Endodermal cell (in vitro differentiated cells): ENCODE measurements around the gene MT1G. TPM values are rescaled to one million over a fixed set of nuclear protein-coding genes. Genes with fewer than 3 reads are reported as not detected.

Source experiments
- DNase-seq: peaks from one replicate; pipeline ENCODE4 v3.0.0-alpha.2; 2017
- H3K27ac ChIP-seq: 2 replicates; pipeline ENCODE4 v1.5.1; 2013; ENCODE audit warnings: mild to moderate bottlenecking, low read depth, low read length, moderate library complexity
- H3K27me3 ChIP-seq: 2 replicates; pipeline ENCODE4 v1.6.1; 2013; ENCODE audit warnings: mild to moderate bottlenecking, low read length, moderate library complexity; ENCODE audit not compliant: insufficient read depth, control insufficient read depth, poor library complexity, severe bottlenecking
- H3K36me3 ChIP-seq: 2 replicates; pipeline ENCODE4 v1.7.0; 2013; ENCODE audit warnings: mild to moderate bottlenecking, low read length, moderate library complexity; ENCODE audit not compliant: control insufficient read depth, insufficient read depth
- H3K4me1 ChIP-seq: one replicate; pipeline ENCODE4 v1.7.0; 2013; ENCODE audit warnings: low read length; ENCODE audit not compliant: control insufficient read depth, insufficient read depth
- H3K4me3 ChIP-seq: 2 replicates; pipeline ENCODE4 v1.5.1; 2013; ENCODE audit warnings: mild to moderate bottlenecking, low read length, moderate library complexity
- H3K9ac ChIP-seq: 2 replicates; pipeline ENCODE4 v1.6.1; 2013; ENCODE audit warnings: mild to moderate bottlenecking, low read length, moderate library complexity; ENCODE audit not compliant: poor library complexity, severe bottlenecking; ENCODE audit errors: extremely low read depth
- H3K9me3 ChIP-seq: 2 replicates; pipeline ENCODE4 v1.6.1; 2013; ENCODE audit warnings: mild to moderate bottlenecking, low read length, moderate library complexity; ENCODE audit not compliant: control insufficient read depth
- H3K27ac Mint-ChIP-seq: 2 replicates; pipeline ENCODE4 v1.8.0; 2020; ENCODE audit warnings: mixed read lengths
- H3K27me3 Mint-ChIP-seq: 2 replicates; pipeline ENCODE4 v1.8.0; 2021; ENCODE audit warnings: mild to moderate bottlenecking, mixed read lengths; ENCODE audit not compliant: insufficient read depth
- H3K36me3 Mint-ChIP-seq: 2 replicates; pipeline ENCODE4 v1.8.0; 2020; ENCODE audit warnings: low read depth, mixed read lengths
- H3K4me1 Mint-ChIP-seq: 2 replicates; pipeline ENCODE4 v1.8.0; 2020; ENCODE audit warnings: mixed read lengths
- H3K4me3 Mint-ChIP-seq: 2 replicates; pipeline ENCODE4 v1.8.0; 2020; ENCODE audit warnings: mild to moderate bottlenecking, moderate library complexity, mixed read lengths
- H3K9me3 Mint-ChIP-seq: 2 replicates; pipeline ENCODE4 v1.8.0; 2020; ENCODE audit warnings: mild to moderate bottlenecking, mixed read lengths
- WGBS, 2 experiments: methylation state at CpG; one replicate each; pipeline versions ENCODE4 v1.1.5 to v1.1.7; 2013; ENCODE audit warnings: missing lambda C conversion rate in 2 of 2, mixed read lengths in 1 of 2; ENCODE audit not compliant: insufficient coverage in 1 of 2, insufficient read length in 1 of 2; 5-methylcytosine and 5-hydroxymethylcytosine counted together
- total RNA-seq, 2 donors: library from RNA; stranded (reverse); fragmentation: NEBNext Ultra II Directional in 1 of 2; extraction: Animal tissue kit (Norgen Biotek cat#: 25700) in 1 of 2; gene quantifications; 2 replicates in 1 of 2; 3 replicates in 1 of 2; pipeline ENCODE4 v1.2.1, GENCODE V29; 2021
- TF ChIP-seq, protein P1 (sequence below): fragments of 200-600 bp; sonication (generic); conservative IDR thresholded peaks from 2 replicates; pipeline ENCODE4 v1.5.0; 2021; ENCODE audit warnings: antibody characterized with exemption, mild to moderate bottlenecking

Gene MT1G
- total RNA-seq, 2 donors from 2014 or later = 7.8 TPM; not detected in 1

GRCh38 chr16:56664506-56664905 is 3.4 kb downstream of the MT1G start:
- Histone ChIP-seq H3K27me3 (peaks cover 100% of the 10 kb centered on the region), H3K9me3 (no peaks in the 10 kb centered on the region), H3K27ac (no peak overlapping the region), H3K4me1 (no peaks in the 10 kb centered on the region), H3K9ac (no peak overlapping the region), H3K4me3 (no peak overlapping the region), H3K36me3 (no peaks in the 10 kb centered on the region)
- no peak for DNase-seq
- no peaks in the 10 kb centered on the region for H3K36me3 Mint-ChIP-seq
- WGBS, 2 experiments = 60% methylated on average over 1 of the region's 1 CpG; no CpG with 5 or more reads in 1 of the 2 experiments
- peaks cover 98% of the 10 kb centered on the region for H3K27me3 Mint-ChIP-seq
- no peaks in the 10 kb centered on the region for H3K9me3 Mint-ChIP-seq
- H3K27ac Mint-ChIP-seq = no peak overlapping the region
- peaks cover 2% of the 10 kb centered on the region for H3K4me1 Mint-ChIP-seq
- TF ChIP-seq, protein P1, sequence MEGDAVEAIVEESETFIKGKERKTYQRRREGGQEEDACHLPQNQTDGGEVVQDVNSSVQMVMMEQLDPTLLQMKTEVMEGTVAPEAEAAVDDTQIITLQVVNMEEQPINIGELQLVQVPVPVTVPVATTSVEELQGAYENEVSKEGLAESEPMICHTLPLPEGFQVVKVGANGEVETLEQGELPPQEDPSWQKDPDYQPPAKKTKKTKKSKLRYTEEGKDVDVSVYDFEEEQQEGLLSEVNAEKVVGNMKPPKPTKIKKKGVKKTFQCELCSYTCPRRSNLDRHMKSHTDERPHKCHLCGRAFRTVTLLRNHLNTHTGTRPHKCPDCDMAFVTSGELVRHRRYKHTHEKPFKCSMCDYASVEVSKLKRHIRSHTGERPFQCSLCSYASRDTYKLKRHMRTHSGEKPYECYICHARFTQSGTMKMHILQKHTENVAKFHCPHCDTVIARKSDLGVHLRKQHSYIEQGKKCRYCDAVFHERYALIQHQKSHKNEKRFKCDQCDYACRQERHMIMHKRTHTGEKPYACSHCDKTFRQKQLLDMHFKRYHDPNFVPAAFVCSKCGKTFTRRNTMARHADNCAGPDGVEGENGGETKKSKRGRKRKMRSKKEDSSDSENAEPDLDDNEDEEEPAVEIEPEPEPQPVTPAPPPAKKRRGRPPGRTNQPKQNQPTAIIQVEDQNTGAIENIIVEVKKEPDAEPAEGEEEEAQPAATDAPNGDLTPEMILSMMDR = no peak
- no peak overlapping the region for H3K4me3 Mint-ChIP-seq

GRCh38 chr16:56662357-56663354 is 5.2 kb downstream of the MT1G start:
- H3K4me3 ChIP-seq = no peak overlapping the region
- no peaks in the 10 kb centered on the region for H3K4me1 ChIP-seq
- DNase-seq = peak; percentile 52
- no peaks in the 10 kb centered on the region for H3K36me3 Mint-ChIP-seq
- H3K9me3 Mint-ChIP-seq = no peaks in the 10 kb centered on the region
- H3K27ac Mint-ChIP-seq = no peak overlapping the region
- H3K27me3 ChIP-seq = peaks cover 100% of the 10 kb centered on the region
- no peak overlapping the region for H3K9ac ChIP-seq
- WGBS, 2 experiments = 19 to 21% methylated on average over 30 to 48 of the region's 48 CpGs
- peaks cover 6% of the 10 kb centered on the region for H3K4me1 Mint-ChIP-seq
- no peaks in the 10 kb centered on the region for H3K9me3 ChIP-seq
- H3K27me3 Mint-ChIP-seq = peaks cover 98% of the 10 kb centered on the region
- peak overlapping the region; percentile 46 for H3K4me3 Mint-ChIP-seq
- no peak overlapping the region for H3K27ac ChIP-seq
- TF ChIP-seq, protein P1 = no peak
- no peaks in the 10 kb centered on the region for H3K36me3 ChIP-seq

DNA sequence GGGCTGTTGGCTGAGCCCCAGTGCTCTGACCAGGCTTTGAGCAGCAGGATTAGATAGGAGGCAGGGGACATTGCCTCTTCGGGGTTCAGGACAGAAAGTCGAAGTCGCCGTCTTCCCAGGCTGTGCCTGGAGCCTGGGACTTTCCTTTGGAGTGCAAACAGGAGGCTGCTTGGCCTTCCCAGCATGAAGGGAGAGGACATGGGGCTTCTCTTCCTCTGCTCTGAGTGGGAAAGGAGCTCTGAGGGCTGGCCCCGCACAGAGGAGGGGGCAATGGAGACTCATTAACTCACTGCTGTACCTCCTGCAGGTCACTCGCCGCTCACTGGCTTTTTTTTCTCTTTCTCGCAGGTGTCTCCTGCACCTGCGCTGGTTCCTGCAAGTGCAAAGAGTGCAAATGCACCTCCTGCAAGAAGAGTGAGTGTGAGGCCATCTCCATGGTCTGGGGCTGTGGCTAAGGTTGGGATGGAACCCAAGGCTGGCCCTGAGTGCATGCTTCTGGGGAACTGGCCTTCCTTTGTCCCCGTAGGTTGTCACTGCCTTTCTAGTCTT is 9.5 kb downstream of the MT1G start:
- peak; percentile 55 for DNase-seq
- H3K4me3 ChIP-seq = peak overlapping the region; percentile 76
- Mint-ChIP-seq H3K9me3 (no peaks in the 10 kb centered on the region), H3K27ac (no peak overlapping the region), H3K4me1 (peaks cover 6% of the 10 kb centered on the region), H3K36me3 (no peaks in the 10 kb centered on the region), H3K27me3 (peaks cover 80% of the 10 kb centered on the region), H3K4me3 (peak overlapping the region; percentile 61)
- peaks cover 88% of the 10 kb centered on the region for H3K27me3 ChIP-seq
- no peak overlapping the region for H3K9ac ChIP-seq
- no peaks in the 10 kb centered on the region for H3K9me3 ChIP-seq
- H3K4me1 ChIP-seq = no peaks in the 10 kb centered on the region
- H3K36me3 ChIP-seq = no peaks in the 10 kb centered on the region
- WGBS, 2 experiments = 35 to 48% methylated on average over 10 of the region's 10 CpGs
- no peak overlapping the region for H3K27ac ChIP-seq
- TF ChIP-seq, protein P1 = no peak
